Stromal cell of bone marrow (primary cell): Measurements from ENCODE around the gene NT5DC4.

Experiments used
- DNase-seq: peaks from one replicate; pipeline ENCODE4 v3.0.0-alpha.2; 2012; ENCODE audit warnings: low read depth

Gene NT5DC4

DNA sequence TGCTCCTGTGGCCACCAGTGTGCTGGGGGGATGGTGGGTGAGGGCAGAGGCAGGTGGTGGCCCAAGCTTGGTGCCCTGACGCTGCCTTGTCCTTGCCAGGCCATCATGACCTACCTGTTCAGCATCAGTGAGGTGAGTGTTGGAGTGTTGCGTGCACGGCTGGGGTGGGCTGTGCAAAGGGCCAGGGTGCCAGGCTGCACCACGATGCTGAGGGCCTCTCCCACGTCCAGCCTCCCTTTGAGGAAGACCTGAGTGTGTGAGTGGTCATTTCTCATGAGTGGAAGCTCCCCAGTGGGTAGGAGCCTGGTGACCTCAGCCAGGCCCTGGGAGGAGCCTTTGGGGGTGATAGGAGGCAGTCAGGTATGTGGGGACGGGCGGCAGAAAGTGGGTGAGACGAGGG, 3.2 kb downstream of the NT5DC4 start:
- no peak for DNase-seq

DNA sequence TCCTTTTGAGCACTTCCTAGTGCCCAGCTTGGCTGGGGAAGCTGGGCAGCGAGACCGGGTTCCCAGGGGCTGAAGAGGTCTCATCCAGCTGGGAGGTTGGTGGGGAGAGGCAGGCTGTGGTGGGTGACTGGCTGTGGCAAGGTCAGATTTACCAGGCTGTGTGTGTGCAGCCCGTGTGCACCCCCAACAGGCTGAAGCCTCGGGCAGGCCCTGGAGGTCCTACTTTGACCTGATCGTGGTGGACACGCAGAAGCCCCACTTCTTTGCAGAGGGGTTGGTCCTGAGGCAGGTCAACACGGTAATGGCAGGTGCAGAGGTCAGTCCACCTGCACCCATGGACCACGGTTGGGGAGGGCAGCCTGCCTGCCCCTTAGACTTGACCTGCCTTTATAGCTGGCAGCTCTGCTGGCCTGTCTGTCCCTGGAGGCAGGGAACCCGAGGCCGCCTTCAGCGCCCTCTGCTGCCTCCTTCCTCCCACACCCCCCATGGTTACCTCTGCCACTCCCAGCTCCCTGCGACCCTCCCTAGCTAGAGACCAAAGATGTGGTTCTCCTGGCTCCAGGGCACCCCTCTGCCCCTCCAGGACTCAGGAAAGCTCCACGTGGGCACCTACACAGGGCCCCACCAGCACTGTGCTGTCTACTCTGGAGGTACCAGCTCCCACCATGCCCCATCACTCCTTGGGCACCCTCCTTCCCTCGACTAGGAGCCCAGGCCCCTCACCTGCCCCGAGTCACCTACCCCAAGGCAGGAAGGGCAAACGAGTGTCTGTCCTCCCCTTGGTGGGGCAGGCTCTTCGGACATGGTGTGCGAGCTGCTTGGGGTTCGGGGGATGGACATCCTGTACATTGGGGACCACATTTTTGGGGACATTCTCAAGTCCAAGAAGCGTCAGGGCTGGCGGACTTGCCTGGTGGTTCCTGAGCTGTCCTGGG, 4.0 kb downstream of the NT5DC4 start:
- no peak for DNase-seq

DNA sequence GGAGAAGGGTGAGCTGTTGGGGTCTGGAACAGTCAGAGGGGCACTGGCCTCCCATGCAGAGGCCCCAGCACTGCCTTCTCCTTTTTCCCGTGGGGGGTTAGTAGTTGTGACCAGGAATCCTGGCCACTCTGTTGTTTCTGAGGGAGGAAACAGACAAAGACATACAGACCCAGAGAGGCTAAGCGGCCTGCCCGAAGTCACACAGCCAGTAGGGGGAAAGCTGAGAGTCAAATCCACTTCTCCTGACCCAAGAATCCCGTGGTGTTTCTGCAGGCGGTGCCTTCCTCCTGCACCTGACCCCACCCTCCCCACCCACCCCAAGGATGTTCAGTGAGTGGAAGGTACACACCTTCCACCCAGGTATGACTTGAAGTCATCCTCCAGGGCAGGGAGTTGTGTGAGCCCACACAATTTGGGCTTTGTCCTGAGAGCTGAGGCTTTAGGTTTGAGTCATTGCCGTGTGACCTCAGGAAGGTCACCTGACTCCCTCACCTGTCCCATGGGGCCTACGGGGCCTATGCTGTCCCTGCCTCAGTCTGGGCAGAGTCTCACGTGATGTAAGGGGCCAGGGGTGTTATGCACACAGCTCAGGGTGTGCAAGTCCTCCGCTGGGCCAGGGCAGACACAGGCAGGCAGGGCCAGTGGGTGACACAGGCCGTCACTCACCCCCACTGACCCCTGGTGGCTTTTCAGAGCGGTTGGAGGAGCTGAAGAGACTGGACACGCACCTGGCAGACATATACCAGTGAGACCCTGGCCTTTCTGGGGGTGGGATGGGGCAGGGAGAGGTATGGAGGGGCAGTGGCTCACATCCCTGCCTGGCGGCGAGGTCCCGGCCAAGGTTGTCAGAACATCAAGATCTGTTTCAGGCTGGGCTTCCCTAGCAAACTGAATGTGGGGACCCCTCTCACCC, 5.0 kb downstream of the NT5DC4 start:
- DNase-seq = no peak

DNA sequence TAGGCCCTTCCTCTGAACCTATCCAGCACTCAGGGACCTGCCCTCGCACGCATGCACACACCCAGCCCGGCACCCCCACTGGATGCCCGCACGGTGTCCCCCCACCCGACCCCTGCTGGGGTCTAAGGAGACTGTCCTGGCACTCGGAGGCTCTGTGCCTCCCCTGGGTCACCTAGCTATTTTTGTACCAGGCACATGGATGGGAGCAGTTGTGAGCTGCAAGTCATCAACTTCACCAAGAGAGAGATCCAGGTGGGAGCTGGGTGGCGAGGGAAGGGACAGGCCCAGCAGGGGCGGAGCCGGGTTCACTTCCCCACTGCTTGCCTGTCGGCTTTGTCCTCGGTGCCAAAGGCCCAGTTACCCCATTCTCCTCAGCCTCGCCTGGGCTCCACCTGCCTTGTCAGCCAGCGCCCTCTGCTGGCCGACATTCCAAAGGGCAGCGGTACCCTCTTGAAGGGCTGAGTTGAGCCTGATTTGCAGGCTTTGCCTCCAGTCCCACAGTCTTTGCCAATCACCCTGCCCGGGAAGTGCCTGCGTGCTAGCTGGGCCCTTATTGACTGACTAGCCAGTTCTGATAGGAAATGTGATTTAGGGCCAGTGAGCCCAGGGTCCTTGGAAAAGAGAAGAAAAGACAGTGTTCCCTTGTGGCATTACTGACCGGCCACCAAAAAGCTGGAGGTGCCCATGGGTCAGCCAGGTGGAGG, 5.8 kb downstream of the NT5DC4 start:
- peak; percentile 83 for DNase-seq

DNA sequence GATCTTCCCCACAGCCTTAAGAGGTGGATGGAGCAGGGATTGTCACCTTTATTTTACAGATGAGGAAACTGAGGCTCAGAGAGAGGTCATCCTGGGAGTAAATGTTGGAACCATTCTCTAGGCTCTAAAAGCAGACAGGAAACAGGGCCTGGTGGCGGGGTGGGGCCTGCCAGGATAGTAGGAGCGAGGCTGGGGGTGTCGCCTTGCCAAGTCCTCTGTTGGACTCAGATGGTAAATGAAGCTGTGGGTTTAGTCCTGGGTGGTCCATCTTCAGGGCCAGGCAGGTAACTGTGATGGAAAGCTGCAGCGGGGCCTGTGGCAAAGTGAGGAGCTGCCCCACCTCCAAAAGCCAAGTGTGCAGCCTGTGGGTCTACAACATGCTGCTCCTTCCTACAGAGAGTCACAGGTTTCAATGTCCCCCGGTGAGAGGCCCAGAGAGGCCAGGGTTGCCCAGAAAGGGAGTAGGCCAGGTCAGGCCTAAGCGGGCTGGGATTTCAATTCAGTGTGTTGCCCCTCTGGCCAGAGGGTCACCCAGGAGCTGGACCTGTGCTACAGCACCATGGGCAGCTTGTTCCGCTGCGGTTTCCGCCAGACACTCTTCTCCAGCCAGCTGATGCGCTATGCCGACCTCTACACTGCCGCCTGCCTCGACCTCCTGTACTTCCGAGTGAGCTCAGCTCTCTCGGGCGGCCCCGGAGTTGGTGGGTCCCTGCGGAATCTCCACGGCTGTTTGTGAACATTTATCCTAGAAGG, 6.6 kb downstream of the NT5DC4 start:
- no peak for DNase-seq

DNA sequence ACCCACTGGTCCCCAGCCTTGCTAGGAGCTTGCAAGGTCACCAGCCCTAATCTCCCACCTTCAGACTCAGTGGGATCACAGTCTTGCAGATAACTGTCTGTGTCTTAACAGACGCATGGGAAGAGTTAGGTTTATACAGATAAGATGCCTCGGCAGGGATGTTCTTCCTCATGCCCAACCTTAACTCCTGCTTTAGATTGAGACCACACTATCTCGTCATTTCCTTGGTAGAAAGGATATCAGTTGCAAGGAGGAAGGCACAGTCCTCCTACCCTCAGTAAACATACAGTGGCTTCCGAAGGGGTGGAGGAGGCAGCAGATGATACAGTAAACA, 7.2 kb downstream of the NT5DC4 start:
- no peak for DNase-seq

DNA sequence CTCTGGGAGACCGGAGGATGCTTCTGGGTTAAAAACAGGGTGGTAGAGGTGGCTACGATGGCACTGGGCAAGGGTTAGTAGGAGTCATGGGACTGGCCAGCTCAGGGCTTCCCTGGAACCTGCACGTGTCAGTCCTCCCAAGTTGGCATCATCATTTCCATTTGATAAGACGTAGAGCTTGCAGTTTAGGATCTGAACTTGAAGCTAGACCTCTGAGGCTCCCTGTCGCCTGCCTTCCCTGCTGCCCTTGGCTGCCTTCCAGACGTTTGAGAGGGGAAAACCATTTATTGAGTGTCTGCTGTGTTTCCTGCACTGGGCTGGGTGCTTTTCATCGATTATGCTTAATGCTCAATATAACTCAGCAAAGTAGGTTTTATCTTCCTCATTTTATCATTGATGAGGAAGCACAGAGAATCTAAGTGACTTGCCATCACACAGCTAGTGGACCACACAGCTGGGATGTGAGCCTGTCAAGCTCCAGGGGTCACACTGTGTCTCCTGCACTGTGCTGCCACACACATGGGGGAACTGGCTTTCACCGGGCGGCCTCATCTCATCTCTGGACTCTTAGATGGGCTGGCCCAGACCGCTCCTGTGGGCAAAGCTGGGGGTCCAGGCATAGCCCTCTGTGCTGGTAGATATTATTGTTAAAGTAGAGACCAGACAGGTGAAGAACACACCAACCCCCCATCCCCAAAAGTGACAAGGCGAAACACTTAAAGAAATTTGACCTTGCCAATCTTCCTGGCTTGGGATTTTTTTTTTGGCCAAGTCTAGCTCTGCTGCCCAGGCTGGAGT, 7.8 kb downstream of the NT5DC4 start:
- DNase-seq = no peak

DNA sequence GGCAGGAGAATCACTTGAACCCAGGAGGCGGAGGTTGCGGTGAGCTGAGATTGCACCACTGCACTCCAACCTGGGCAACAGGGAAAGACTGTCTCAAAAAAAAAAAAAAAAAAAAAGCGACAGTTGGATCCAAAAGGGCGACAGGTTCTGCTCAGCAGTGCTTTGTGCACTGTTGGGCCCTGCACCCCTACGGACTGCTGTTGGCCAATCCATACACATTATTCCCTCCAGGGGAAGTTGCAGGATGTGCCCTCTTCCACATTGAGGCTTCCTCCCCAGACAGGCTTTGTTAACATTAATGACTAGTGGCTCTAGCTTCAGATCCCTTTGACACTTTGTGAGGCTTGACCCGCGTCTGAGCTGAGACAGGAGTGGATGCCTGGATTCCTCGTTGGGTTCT, 9.4 kb downstream of the NT5DC4 start:
- no peak for DNase-seq

DNA sequence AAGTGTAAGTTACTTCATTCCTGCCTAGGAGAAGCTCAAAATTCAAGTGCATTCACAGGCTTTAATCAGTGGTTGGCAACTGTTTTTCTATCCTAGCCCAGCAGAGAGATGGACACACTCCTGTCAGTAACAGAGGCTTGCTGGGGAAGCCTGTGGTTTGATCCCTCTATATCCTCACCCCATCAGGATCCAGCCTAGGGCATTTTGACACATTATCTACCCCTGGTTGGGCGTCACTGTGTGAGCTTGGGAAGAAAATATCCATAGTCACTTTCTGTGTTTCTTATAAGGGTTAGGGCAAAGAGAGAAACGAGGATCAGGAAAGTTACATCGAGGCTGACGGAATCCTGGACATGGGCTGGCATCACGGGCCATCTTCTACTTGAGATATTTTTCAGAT, 10.0 kb downstream of the NT5DC4 start:
- no peak for DNase-seq

DNA sequence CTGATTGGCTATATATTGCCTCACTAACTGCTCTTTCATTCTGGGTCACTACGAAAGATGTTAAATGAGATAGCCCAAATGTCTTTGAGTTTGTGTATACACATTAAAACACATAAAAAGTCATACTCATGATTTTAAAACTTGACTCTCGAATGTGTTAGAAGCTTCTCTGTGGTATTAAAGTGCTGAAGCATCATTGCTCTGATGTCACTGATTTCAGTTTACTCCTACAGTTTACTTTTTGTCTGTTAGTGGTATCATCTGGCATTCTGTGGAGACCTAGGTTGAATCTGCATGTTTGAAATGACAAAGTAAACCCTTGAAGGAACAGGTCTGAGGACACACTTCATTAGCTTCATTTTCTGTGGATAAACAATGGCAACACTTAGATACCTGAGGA, 10.7 kb downstream of the NT5DC4 start:
- DNase-seq = no peak

DNA sequence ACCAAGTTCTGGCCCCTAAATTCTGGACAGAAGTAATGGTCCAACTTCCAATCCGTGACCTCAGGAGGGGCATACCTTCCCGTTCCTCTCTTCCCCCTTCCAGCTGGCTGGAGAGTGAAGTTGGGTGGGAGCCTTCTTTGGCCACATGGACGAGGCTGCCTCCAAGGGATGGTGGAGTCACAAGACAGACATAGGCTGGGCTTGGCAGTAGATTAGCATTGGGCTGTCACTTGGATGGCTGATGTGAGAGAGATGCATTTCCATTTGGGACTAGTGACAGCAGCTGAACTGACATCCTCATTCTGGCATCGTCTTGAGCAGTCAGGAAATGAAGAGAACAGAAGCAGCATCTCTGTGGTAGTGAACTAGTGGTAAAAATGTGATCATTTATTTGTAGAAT, 12.6 kb downstream of the NT5DC4 start:
- no peak for DNase-seq

DNA sequence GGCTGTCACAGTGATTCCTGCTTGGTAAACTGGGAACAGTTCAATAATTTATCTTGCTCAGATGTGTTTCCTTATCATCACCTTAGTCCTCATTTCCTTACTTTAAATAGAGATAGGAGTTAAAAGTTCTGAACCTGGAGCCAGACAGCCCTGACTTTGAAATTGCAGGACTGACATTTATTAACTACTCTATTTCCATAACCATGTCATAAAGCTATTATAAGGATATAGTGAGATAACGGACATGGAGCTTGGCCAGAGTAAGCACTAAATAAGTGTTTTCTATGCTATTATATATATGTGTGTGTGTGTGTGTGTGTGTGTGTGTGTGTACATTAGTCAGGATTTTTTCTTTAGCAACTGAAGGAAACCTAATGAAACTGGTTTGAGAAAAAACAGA, 13.1 kb downstream of the NT5DC4 start:
- DNase-seq = no peak

DNA sequence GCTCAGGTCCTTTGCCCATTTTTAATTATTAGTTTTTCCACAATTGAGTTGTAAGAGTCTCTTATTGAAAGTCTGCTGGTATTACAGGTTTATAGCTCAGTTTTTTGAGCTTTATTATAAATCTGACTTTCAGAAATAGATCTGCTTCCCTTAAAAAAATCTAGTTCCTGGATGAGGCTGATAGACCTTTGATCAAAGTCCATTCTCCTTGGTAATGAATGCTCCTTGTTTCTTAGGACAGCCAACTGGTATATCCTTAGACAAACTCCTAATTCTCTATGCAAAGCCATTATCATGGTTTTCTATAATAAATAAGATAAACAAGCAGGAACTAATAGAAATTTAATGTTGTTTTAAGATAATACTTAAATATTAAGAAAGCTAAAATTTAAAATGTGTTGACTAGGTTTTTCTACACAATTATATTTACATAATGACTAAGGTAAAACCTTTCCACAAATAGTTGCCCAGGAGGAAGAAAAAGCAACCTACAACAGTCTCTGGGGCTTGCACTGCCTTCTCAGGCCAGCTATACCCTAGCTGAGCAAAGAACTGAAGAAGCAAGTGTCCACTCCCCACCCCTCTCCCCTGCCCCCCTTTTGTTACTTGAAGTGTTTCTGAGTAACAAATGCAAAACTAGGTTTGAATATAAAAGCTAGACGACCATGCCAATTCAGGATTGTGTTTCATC, 16.9 kb downstream of the NT5DC4 start:
- DNase-seq = no peak

DNA sequence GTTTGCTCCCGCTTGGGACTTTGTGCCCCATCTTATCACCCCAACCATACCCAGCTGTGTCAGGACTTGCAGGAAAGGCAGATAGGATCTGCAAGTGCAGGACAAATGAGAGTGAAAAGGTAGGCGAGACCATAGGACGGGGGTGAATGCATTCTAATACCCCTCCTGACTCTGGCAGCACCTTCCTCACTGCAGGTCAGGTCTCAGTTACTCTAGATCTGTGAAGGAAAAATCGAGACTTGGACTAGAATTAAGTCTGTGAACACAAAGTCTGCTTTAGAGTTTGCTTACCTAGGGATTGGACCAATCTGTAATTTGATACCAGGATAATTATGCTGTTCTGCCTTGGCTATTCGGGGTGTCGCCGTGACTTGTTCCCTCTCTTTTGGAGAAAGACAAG, 19.7 kb downstream of the NT5DC4 start:
- DNase-seq = no peak

DNA sequence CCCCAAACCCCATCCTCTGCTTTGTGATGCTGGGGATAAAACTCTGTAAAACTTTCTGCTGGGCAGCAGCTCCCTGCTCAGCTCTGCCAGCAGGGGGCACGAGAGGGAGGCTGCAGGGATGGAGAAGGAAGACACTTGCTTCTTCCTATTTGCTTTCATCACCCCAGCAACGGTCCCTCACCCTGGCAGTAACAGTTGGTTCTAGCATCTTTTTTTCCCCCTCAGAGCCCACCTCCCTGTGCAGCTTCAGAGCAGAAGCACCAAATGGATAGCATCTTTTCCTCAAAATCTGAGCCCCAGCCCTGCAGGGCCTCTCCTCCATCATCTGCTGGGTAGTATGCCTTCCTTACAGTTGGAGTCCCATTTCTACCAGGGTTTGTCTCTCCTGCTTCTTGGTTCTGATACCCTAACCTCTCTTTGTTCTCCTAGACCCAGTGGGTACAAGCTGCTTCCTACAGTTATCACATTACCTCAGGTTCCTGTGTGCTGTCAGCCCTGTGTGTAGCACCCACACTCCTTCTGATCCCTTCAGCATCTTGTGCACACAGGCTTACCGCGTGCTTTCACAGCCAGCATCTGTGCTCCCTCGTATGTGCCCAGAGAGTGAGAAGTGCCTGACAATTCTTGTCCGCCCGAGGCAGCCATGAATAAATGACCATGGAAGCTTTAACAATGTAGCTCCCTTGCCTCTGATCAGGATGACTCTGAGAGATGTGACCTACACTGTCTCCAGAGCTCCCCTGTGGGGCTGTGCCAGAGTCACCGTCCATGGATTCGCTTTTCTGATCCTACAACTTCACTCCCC, 29.1 kb downstream of the NT5DC4 start:
- DNase-seq = peak; percentile 59

DNA sequence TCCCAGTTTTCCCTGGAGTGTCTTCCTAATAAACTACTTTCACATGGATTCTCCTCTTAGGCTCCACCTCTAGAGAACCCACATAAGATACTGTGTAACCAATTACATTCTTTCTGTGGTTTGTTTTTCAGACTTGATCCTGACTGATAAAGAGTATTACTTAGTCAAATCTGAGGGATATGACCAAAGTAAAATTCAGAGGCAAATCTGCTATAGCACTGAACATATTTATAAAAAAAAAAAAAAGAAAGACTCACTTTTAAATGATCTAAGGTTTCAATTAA, 29.7 kb downstream of the NT5DC4 start:
- no peak for DNase-seq

DNA sequence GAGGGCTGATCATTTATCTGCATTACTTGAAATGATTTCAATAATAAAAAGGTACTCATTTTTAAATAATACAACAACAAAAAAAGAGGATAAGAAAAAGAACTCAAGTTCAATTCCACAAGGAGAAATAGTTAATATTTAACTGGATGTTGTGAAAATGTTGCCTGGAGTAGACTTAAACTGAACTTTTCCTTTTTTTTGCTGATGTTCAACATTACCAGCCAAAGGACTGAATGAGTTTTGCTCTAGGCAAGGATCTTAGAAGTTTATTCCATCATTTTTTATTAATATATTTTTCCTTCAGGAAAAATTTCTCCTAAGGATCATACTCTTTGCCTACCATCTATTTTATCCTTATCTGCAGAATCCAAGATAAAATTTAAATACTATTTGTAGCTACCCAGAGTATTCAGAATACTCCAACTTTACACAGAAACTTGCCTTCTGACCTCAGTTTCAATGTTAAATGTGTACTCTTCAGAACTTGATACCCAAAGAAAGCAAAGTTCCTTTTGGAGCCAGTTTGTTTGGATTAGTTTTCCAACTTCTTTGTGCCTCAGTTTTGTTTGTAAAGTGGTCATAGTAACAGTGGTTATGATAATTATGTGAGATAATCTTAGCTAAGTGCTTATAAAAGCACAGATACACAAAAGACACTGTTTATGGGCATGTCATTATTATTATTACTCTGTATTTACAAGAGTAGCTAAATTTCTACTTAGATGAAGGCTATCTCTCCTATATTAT, 30.8 kb downstream of the NT5DC4 start:
- DNase-seq = no peak

DNA sequence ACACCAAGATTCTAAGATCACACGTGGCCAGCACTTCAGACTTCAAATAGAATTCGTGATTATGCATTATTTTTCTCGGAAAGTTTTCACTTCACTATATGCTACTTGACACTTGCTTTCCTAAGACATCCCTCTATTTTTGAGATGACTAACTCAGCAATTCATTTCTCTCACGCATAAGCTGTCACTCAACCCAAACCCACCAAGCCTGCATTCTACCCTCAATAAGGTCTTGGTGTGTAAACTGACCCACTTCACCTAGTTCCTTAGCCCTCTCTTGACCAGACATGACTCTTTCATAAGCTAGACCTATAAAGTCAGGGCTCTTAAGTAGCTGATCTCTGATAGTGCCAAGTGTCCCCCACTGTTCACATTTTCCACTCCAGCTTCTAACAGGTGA, 31.8 kb downstream of the NT5DC4 start:
- no peak for DNase-seq

DNA sequence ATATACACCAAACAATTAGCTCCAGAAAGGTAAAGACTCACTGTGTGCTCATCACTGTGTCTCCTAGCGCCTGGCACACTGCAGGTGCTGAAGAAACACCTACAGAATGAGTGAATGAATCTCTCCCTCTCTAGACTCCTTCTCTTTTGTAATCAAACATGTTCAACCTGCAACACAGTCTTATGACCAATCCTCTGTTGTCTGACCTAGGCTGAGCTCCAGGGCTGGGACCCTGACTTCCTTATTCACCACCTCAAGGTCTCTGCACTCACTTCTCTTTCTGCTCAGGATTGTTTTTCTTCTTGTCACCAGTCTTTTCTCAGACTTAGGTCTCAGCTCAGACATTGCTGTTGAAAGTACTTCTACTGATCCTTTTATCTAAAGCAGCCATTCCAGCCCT, 33.7 kb downstream of the NT5DC4 start:
- no peak for DNase-seq
